T-helper 1 cell (primary cell): Measurements from ENCODE around the gene SUGCT.
"Not testable (repeated sequence)": the region's sequence is repeated elsewhere in the genome, so short reads cannot be mapped to it uniquely, and the experiment has no call there.

Experiments used
- DNase-seq, 5 donors: peaks; one replicate each; pipeline ENCODE4 v3.0.0-alpha.2; 2012 to 2020

The SUGCT gene

DNA sequence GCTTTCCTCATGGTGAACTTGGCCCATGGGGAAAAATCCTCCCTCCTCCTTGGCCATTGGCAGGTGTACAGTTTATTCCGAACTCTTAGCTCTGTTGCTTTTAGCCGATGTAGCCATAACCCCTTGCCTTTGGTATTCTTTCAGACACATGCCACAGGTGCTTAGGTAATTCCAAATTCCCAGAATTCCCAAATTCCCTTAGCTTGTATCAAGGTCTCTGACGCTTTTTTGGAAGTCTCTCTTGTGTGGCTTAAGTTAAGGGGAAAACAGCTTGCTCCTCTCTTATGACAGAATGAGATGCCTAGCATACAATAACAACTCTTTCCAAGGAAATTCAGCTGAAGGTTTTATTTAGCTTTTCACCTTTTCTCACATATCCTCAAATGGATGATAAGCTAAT, 68.0 kb downstream of the SUGCT start:
- no peak for DNase-seq

DNA sequence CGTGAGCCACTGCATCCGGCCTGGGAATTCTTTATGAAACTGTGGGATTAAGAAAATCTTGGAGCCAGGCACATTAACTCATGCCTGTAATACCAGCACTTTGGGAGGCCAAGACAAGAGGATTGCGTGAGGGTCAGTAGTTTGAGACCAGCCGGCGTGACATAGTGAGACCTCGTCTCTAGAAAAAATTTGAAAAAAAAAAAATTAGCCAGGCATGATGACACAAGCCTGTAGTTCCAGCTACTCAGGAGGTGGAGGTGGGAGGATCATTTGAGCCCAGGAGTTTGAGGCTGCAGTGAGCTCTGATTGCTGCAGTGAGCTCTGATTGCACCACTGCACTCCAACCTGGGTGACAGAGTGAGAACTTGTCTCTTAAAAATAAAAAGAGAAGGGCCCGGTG, 69.8 kb downstream of the SUGCT start:
- no peak for DNase-seq

DNA sequence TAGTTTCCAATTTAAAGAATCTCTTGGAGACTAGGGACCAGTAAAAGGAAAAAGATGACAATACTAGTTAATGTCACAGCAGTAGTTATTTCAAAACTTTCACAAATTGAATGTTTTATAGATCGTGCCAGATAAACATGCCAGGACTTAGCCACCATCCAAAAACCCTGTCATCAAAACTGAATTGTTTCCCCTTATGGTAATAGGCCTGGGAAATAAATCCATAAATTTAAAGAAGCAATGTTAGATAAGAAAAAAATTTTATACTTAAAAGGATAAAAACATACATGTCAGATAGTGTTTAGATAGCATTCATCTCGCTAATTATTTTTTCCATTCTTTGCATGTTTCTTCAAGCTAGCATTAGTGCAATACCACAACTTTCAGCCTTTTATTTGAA, 71.2 kb downstream of the SUGCT start:
- no peak for DNase-seq

DNA sequence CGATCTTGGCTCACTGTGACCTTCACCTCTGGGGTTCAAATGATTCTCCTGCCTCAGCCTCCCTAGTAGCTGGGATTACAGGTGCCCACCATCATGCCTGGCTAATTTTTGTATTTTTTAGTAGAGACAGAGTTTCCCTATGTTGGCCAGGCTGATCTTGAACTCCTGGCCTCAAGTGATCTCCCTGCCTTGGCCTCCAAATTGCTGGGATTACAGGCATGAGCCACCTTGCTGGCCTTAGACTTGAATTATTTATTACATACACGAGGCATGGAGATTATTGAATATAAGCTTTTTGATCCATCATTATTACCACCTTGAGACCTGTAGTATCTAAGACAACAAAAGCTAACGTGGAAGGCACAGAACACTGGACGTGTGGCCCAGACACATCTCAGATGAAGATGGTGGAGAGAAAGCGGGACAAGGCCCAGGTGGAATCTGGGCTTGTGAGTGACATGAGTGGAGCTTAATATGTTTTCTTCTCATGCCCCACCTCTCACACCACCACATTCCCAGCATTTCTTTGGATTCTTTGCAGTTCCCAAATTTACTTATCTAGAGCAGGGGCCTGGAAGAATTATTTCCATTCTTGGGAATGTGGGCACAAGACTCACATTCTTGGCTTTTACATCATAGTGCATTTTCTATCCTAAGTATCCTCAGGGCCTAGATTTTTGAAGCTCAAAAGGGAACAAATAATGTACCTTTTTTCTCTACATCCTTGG, 76.6 kb downstream of the SUGCT start:
- no peak for DNase-seq

DNA sequence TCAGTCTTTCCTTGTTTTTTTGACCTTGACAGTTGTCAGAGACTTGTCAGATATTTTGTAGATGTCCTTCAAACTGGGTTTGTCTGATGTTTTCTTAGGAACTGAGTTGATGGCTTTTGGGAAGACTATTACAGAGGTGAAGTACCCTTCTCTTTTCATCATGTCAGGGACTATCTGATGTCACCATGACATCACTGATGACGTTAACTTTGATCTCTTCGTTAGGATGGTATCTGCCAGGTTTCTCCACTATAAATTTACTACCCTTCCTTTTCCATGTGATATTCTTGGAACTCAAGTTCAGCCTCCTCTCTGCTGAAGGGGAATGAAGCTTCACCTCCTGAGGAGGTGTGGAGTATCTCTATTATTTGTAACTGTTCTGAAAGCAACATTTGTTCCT, 78.5 kb downstream of the SUGCT start:
- DNase-seq: no peak

DNA sequence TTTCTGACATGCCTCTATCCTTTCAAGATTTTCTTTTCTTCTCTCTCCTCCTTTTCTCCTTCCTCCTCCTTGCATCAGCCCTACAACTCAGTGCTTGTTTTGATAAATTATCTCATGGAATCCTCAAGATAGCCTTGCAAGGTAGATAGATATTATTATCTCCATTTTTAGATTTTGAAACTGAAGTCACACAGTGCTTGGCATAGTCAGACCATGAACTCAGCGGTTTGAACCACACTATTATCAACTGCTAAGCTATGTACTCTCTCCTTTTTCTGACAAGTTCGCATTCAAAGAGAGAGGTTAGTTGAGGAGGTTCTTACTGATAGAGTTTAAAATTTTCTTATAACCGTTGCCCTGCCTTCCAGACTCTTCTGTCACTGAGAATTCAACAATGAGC, 79.1 kb downstream of the SUGCT start:
- no peak for DNase-seq

DNA sequence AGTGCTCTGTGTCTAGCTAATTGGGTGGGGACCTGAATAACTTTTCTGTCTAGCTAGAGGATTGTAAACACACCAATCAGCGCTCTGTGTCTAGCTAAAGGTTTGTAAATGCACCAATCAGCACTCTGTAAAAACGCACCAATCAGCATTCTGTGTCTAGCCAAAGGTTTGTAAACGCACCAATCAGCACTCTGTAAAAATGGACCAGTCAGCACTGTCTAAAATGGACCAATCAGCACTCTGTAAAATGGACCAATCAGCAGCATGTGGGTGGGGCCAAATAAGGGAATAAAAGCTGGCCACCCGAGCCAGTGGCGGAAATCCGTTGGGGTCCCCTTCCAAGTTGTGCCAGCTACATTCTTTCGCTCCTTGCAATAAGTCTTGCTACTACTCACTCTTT, 83.8 kb downstream of the SUGCT start:
- DNase-seq: not testable (repeated sequence)

DNA sequence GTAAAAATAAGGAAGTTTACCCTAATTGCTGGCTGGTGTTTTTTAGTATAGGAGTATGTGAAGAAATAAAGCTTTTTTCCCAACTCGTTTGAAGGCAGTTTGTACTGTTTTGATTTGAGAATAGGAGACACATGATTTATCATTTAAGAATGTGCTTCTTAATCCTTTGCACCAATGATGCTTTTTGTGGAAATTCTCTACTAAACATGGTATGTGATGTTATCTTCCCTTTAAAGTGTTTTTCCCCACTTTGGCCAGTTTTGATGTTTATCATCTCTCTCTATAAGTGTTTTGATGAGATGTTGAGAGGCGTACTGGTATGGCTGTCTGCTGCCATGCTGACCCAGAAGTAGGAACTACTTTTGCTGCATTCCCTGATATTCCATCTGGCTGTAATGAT, 85.1 kb downstream of the SUGCT start:
- DNase-seq: no peak

DNA sequence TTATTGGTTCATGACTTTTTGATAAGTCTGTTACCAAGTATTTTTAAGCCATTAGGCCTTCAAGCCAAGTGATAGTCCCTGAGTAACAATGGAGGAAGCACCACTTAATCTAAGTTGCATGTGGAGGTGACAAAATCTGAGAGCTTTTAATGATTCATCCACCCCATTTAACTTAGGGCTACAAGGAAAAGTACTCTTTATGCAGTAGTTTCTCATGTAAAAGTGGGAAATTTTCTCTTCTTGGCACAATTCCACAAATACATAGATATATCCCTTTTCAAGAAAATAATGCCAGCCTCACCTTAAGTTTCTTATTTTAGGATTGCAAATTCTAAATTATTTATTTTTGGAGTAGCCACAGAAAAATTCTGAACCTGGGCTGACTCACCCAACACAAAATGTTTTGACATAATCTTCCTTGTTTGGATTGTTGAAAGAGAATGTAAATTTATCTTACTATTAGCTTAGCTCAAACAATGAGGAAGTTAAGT, 85.7 kb downstream of the SUGCT start:
- no peak for DNase-seq

DNA sequence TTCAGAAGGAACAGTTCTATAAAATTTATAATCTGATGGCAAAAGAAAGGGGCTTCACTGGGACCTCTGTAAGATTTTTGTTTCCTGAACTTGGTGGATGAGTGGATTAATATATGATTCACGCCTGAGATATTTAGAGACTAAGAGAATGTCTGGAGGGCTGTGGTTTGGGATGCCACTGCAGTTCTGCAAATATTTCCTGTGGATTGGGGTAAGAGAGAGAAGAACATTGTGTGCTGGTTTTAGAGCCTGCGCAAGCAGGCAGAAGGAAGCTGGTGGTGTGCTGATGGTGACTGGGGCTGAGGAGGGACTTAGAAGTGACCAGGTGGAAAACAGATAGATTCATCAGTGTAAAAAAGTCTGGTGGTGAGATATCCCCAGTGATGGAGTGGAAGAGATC, 87.0 kb downstream of the SUGCT start:
- DNase-seq: no peak

DNA sequence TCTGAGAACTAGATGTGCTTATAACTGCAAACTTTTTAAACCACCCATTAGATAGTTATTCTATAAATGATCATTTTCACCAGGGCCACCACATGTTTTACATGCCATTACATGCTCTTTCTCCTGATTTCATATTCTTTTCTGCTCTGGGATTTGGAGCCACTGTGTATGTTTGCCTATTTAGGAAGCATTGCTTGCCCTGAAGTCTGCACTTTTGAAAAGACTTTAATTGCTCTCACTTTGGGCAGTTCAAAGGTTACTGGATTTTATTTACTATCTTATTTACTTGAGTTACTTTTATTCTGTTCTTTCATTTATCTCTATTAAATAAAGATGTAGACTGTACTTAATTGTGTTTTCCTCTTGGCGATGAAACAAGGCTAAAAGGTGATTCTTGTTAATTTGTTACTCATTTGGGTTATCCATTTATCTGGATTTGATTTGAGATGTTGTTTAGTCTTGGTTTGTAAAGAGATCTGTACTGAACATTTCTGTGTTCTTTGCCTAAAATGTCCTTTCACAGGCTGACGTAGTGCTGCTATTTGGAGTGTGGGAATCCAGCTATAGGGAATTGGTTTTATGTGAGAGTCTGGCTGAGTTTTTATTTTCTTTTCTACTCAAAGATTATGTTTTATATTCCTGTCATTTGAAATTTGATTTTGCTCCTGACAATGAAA, 88.8 kb downstream of the SUGCT start:
- DNase-seq: no peak

DNA sequence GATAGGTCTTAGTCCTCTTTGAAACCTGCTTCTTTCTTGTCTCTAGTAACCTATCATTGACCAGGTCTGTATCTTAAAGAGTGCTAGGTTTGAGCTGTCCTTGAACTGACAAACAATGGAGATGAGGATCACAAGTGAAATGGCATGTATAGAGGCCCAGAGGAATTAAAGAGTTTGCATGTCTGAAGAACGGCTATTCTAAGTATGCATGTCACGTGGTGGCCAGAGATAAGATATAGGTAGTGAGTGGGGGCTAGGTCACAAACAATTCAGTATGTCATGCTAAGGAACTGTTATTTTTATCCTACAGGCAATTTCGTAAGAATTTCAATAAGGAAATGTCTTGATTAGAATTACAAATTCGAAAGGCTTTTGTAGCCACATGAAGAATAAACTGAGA, 95.3 kb downstream of the SUGCT start:
- DNase-seq: no peak

DNA sequence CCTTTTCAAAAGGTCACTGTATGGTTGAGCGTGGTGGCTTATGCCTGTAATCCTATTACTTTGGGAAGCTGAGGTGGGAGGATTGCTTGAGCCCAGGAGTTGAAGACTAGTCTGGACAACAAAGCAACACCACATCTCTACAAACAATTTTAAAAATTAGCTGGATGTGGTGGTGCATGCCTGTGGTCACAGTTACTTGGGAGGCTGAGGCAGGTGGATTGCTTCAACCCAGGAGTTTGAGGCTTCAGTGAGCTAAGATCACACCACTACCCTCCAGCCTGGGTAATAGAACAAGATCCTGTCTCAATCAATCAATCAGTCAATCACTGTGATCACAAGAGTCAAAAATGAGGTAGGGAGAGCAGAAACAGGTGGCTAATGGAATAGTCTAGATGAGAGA, 97.0 kb downstream of the SUGCT start:
- no peak for DNase-seq

DNA sequence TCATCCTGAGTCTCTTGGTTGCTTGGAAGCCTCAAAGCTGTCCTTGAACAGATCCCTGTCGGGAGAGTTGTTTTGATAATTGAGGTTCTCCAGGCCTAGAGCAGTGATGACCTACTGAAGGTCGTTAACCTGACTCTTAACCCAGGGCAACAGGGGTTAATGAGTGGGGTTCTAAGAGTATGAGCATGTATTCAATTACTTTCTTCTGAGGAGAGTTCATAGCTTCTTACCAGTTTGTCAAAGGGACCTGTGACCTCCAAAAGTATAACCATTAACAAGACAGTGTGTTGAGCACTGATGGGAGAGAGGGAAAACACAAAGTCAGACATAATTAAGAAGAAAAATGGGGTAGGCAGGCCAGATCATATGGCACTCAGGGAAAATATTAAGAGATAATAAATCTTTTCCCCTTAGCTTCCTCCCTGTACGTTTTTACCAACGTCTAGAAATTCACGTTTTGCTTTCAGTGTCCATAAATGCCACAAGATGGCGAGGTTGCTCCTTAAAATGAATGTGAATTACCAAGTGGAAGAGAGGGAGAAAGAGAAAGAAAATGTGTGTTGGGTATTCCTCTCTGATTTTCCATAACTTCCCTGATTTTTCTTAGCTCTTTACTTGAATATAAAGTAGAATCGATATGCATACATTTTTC, 97.6 kb downstream of the SUGCT start:
- DNase-seq: peak in 1 of 5 donors; percentile 10

DNA sequence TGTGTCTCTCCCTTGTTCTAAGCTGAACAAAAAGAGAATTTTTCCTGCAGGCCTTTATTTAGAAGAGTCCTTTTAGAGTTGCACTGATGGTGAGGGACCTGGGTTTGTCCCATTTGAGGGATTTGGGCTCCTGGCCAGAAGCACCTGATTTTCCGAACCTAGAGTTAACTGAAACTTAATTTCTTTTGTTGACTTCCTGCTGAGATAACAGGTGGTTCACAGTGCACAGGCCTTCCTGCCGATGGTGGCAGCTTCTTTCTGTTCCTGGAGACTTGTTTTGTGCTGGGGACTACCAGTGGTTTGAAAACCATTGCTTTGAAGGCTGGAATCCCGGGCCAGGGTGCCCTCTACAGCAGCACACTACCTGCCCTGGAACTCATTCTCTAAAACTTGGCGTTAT, 99.2 kb downstream of the SUGCT start:
- DNase-seq: peak in 1 of 5 donors; percentile 2

DNA sequence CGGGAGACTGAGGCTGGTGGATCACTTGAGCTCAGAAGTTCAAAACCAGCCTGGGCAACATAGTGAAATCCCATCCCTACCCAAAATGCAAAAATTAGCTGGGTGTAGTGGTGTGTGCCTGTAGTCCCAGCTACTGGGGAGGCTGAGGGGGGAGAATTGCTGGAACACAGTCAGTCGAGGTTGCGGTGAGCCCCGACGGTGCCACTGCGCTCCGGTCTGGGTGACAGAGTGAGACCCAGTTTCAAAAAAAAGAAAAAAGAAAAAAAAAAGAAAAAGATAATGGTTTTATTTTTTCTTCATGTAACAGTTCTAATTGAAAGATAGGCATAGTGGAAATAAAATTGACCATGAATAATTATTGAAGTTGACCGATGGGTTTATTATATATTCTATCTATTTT, 99.9 kb downstream of the SUGCT start:
- no peak for DNase-seq

DNA sequence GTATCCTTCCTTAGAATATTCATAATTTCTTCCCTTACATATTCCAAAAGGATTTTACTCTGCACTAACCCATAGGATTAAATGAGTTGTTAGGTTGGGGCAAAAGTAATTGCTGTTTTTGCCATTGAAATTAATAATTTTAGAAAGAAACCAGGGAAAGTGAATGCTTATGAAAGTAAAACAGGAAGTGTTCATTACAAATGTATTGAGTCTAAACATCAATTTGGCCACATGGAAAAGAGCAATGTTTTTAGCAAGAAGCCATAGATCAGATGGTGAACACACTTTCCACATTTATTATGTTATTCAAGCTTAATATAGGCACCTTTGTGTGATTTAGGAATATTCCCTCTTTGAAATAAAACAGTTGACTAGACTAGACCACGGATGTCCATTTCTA, 102.9 kb downstream of the SUGCT start:
- DNase-seq: no peak

DNA sequence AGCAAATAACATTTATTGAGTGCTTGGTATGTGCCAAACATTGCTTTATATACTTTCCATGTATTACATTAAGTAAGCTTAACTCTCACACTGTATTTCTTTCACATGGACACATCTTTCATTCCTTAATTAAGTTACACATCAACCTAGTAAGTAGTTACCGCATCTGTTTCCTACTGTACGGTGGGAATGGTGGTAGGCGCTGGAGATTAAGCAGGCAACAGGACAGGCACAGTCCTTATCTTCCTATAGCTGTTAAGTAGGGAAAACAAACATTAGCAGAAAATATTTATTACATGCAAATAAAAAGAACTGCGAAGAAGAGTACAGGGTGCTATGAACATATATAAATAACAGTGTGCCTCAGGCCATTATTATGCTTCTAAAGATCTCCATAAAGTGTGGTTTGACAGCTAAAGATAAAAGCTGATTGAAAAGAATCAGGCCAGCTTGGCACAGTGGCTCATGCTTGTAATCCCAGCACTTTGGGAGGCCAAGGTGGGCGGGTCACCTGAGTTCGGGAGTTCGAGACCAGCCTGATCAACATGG, 105.0 kb downstream of the SUGCT start:
- no peak for DNase-seq

DNA sequence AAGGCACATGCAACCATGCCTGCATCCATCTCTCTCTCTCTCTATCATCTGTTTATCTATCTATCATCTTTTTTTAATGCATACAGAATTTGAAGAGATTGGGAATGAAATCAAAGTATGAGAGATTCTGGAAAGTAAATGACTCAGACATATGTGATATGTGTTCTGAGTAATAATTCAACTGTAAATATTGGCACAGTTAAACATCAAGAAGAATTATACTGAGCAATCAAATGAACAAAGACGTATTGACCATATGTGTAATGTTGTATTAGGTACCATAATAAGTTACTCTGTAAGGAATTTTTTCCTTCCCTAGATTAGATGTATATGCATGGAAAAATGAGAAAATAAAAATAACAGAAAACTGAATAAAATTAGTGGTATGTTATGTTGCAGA, 108.3 kb downstream of the SUGCT start:
- no peak for DNase-seq

DNA sequence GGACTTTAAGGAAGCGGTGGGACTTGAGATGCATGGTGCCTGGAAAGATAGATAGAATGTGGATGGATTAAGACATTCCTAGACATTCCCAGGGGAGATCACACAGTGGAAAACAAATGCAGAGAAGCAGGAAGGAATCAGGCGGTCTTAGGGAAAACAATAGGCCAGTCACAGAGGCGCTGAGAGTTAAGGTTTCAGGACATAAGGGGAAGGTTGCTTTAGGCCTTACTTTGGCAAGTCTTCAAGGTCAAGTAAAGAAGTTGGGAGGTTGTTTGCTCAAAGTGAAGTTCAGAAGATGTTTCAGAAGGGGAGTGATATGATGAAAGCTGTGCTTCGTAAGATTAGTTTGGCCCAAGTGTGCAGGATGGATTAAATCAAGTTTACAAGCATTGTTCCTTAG, 109.4 kb downstream of the SUGCT start:
- no peak for DNase-seq

DNA sequence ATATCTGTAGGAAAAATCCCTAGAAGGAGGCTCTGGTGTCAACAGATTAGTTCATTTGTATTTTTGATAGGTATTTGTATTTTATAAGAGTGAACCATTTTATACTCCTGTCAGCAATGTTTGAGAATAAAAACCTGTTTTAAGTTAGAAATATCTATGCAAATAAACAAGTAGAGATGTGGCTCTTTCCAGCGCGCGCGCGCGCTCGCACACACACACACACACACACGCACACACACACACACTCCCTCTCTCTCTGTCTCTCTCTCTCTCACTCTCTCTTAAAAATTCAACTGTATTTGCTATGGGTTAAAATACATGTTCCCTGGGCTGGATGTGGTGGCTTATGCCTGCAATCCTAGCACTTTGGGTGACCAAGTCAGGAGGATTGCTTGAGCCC, 113.9 kb downstream of the SUGCT start:
- no peak for DNase-seq

DNA sequence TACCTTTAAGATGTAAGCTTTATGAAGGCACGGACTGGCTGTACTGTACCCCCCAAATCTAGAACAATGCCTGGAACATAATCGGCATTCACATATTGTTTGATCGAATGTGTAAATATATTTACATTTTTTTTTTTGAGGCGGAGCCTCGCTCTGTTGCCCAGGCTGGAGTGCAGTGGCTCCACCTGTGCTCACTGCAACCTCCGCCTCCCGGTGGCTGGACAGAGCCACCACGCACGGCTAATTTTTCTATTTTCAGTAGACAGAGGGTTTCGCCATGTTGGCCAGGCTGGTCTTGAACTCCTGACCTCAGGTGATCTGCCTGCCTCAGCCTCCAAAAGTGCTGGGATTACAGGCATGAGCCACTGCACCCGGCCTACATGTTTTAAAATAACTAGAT, 118.6 kb downstream of the SUGCT start:
- not testable (repeated sequence) for DNase-seq

DNA sequence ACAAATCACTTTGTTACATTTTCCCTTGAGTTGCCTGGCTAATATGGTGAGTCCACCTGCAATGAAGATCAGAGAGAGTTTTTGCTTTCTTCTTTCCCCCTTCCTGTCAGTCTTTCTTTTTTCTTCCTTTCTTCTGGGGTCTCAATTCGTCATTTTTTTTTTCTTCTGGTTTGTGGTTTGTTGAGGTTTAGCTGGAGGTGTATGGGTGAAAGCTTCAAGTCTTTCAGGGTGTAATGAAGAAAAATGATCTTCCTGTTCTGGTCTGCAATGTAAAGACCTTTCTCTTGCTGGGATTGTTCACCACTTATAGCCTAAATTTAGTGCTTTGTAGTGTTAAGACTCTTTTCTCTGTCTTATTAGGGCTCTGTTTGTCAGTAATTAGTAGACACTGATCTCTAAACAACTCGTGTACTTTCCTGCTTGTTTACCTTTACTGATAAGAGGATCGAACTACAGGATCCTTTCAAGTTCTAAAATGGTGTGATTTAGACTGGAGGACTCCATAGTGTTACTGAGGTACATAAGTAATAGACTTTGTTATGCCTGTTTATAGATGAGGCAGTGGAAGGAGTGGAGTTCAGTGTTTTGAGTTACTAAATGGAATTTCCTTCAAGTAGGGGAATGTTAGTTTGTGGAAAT, 129.1 kb downstream of the SUGCT start:
- no peak for DNase-seq
